Osteocyte (in vitro differentiated cells): Measurements from ENCODE around the gene SLCO2A1. TPM values are rescaled to one million over a fixed set of nuclear protein-coding genes. Genes with fewer than 3 reads are reported as not detected.
A peak's percentile ranks its signal among the peaks of the same experiment; 100 is the strongest.

Source experiments
- DNase-seq: peaks from one replicate; pipeline ENCODE4 v3.0.0; 2021; ENCODE audit warnings: mixed read lengths; ENCODE audit not compliant: unreplicated experiment; ENCODE audit errors: extremely low spot score
- H3K27ac Mint-ChIP-seq: one replicate; pipeline ENCODE4 v1.8.0; 2021; ENCODE audit warnings: mild to moderate bottlenecking, mixed read lengths; ENCODE audit not compliant: unreplicated experiment
- H3K27me3 Mint-ChIP-seq: one replicate; pipeline ENCODE4 v1.8.0; 2021; ENCODE audit warnings: mixed read lengths; ENCODE audit not compliant: unreplicated experiment
- H3K36me3 Mint-ChIP-seq: one replicate; pipeline ENCODE4 v1.8.0; 2021; ENCODE audit warnings: mixed read lengths; ENCODE audit not compliant: unreplicated experiment
- H3K4me1 Mint-ChIP-seq: one replicate; pipeline ENCODE4 v1.8.0; 2021; ENCODE audit warnings: mixed read lengths; ENCODE audit not compliant: unreplicated experiment
- H3K4me3 Mint-ChIP-seq: one replicate; pipeline ENCODE4 v1.8.0; 2021; ENCODE audit warnings: mild to moderate bottlenecking, moderate library complexity, mixed read lengths; ENCODE audit not compliant: unreplicated experiment
- H3K9me3 Mint-ChIP-seq: one replicate; pipeline ENCODE4 v1.8.0; 2021; ENCODE audit warnings: mixed read lengths; ENCODE audit not compliant: unreplicated experiment
- CTCF ChIP-seq: fragments of 200-600 bp; sonication (generic); IDR thresholded peaks from 2 replicates; pipeline ENCODE4 v1.5.0; 2021; ENCODE audit warnings: antibody characterized with exemption, mild to moderate bottlenecking, moderate library complexity
- total RNA-seq: library from RNA; stranded (reverse); gene quantifications from 2 replicates; pipeline ENCODE4 v1.2.1, GENCODE V29; 2021

The SLCO2A1 gene
- total RNA-seq, 1 donor from 2014 or later: 9.8 TPM

GRCh38 chr3:133891662-133892378 lies 137.9 kb downstream of the SLCO2A1 start:
- Mint-ChIP-seq H3K4me1 (peaks cover 2% of the 10 kb centered on the region), H3K9me3 (no peaks in the 10 kb centered on the region), H3K4me3 (no peak overlapping the region), H3K27me3 (peaks cover 5% of the 10 kb centered on the region), H3K36me3 (no peaks in the 10 kb centered on the region), H3K27ac (no peak overlapping the region)
- DNase-seq: no peak
- TF ChIP-seq CTCF: no peak

GRCh38 chr3:133890972-133891644 lies 138.6 kb downstream of the SLCO2A1 start:
- Mint-ChIP-seq H3K36me3 (no peaks in the 10 kb centered on the region), H3K9me3 (no peaks in the 10 kb centered on the region), H3K27me3 (no peaks in the 10 kb centered on the region), H3K27ac (no peak overlapping the region), H3K4me1 (peaks cover 2% of the 10 kb centered on the region), H3K4me3 (no peak overlapping the region)
- TF ChIP-seq CTCF: no peak
- peak; percentile 69 for DNase-seq

GRCh38 chr3:133890037-133890436 lies 139.7 kb downstream of the SLCO2A1 start:
- Mint-ChIP-seq H3K9me3 (no peaks in the 10 kb centered on the region), H3K4me3 (no peak overlapping the region), H3K27ac (no peak overlapping the region), H3K36me3 (no peaks in the 10 kb centered on the region), H3K27me3 (no peaks in the 10 kb centered on the region), H3K4me1 (peaks cover 2% of the 10 kb centered on the region)
- TF ChIP-seq CTCF: no peak
- DNase-seq: no peak

- peak; percentile 64 for DNase-seq
- Mint-ChIP-seq H3K36me3 (no peaks in the 10 kb centered on the region), H3K4me3 (no peak overlapping the region), H3K27ac (no peak overlapping the region), H3K4me1 (no peaks in the 10 kb centered on the region), H3K27me3 (no peaks in the 10 kb centered on the region), H3K9me3 (no peaks in the 10 kb centered on the region)
- no peak for TF ChIP-seq CTCF
Observed at GRCh38 chr3:133888726-133889340, 140.9 kb downstream of the SLCO2A1 start.
